T-helper 17 cell (primary cell): ENCODE data around the gene ERG. TPM values are rescaled to one million over a fixed set of nuclear protein-coding genes. Genes with fewer than 3 reads are reported as not detected.

Experiments
- ATAC-seq: fragments of 150-1000 bp; cut with Tn5 transposase; 2 replicates; pipeline ENCODE4 v1.10.0; 2021; ENCODE audit warnings: mild to moderate bottlenecking, moderate library complexity
- DNase-seq, 3 donors: peaks; one replicate each; pipeline versions ENCODE4 v3.0.0 to v3.0.0-alpha.2; 2020 to 2021
- H3K9me3 ChIP-seq: one replicate; pipeline ENCODE4 v1.7.0; 2013; ENCODE audit warnings: low read length, mild to moderate bottlenecking; ENCODE audit not compliant: control insufficient read depth, poor library complexity, severe bottlenecking
- H3K27ac Mint-ChIP-seq: one replicate; pipeline ENCODE4 v1.8.0; 2022; ENCODE audit warnings: mild to moderate bottlenecking, moderate library complexity, mixed read lengths
- H3K27me3 Mint-ChIP-seq: one replicate; pipeline ENCODE4 v1.8.0; 2022; ENCODE audit warnings: mixed read lengths
- H3K36me3 Mint-ChIP-seq: one replicate; pipeline ENCODE4 v1.8.0; 2022; ENCODE audit warnings: low read depth, mixed read lengths
- H3K4me1 Mint-ChIP-seq: one replicate; pipeline ENCODE4 v1.8.0; 2022; ENCODE audit warnings: mild to moderate bottlenecking, mixed read lengths
- H3K4me3 Mint-ChIP-seq: one replicate; pipeline ENCODE4 v1.8.0; 2022; ENCODE audit warnings: mild to moderate bottlenecking, moderate library complexity, mixed read lengths
- total RNA-seq, 4 donors: library from RNA in 2 of 4; stranded (reverse) in 2 of 4; gene quantifications; one replicate each; pipeline ENCODE4 v1.2.3 and lab custom pipeline; 2022 to 2026

ERG gene
- total RNA-seq, 2 donors from 2014 or later, result not detected

DNA sequence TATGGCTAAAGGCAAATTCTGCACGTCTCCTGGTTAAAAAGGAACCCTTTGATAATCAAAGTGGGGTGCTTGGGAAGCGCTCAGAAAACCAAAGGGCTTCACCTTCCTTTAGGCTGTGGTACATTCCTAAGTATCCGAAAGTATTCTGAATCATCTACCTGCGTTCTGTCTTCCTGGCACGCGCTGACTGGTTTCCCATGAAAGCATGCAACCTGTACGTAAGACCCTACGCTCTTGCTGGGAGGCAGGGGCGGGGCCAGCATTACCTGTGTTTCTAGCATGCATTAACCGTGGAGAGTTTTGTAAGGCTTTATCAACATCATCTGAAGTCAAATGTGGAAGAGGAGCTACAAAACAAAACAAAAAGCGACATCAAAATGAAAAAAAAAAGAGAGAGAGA lies 96.0 kb downstream of the ERG start:
- no peaks in the 10 kb centered on the region for H3K36me3 Mint-ChIP-seq
- no peak overlapping the region for H3K4me3 Mint-ChIP-seq
- DNase-seq (no peak), ATAC-seq (no peak)
- no peaks in the 10 kb centered on the region for H3K4me1 Mint-ChIP-seq
- H3K27ac Mint-ChIP-seq, result no peak overlapping the region
- H3K9me3 ChIP-seq, result no peaks in the 10 kb centered on the region
- H3K27me3 Mint-ChIP-seq, result peaks cover 12% of the 10 kb centered on the region

DNA sequence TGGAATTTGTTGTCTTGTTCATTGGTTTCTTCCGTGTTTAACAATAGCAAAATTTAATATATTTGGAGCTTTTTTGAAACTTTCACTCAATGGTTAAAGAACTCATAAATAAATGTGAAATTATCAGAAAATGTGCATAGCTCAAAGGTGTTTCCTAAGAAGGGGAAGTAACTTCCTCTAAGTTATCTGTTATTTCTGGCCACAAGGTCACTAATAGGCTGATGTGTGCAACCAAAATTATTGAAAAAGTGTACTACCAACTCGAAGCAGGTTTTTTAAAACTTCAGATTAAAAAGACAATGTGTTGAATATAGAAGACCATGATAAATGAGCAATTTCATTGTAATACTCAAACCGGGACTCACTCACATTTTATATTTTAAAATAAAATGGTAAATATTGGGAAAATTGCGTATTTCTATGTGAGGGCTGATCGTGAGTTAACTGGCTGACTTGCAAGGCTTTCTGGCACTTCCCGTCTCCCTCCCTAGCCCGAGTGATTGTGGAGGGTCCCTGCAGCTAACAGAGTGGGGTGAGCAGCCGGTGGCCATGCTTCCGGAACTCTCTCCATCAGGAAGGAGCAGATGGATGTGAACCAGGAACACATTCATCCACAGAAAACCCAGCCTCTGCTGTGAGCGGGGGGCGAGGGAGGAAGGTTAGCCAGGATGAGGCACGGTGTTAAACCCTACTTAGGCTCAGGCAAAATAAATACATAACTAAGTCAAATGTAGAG lies 96.9 kb downstream of the ERG start:
- DNase-seq (no peak), ATAC-seq (no peak)
- Mint-ChIP-seq H3K4me1 (no peaks in the 10 kb centered on the region), H3K27me3 (peaks cover 12% of the 10 kb centered on the region), H3K4me3 (no peak overlapping the region), H3K36me3 (no peaks in the 10 kb centered on the region), H3K27ac (no peak overlapping the region)
- H3K9me3 ChIP-seq, result no peaks in the 10 kb centered on the region

DNA sequence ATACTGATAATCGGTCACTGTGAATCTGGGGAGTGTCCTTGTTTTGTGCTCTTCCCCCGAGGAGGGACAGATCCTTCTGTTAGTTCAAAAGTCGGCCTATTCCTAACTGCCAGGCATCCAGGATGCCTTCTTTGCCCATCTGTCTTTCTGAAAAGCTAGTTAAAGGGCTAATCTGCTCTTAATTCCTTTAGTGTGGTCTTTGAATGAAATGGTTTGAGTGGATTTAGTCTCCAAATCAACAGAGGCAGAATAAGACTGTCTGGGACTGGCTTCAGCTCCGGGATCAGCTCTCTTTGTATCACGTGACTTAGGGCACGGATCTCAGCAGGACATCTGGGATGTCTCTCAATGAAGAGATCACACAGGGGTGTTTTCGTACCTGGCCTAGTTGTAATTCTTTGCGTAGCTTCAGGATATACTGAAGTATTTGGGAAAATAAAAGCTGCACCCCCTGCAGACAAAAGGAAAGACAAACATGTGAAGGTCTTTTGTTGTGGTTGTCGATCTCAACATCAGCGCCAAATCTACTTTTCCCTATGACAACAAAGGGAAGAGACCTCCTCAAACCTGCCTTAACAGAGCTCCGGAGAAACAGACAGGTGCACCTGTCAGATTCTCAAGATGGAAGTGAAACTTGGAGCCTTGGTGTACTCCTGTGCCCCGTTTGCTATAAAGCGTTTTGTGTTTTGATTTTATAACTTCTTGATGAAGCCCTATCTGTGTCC lies 97.9 kb downstream of the ERG start:
- H3K9me3 ChIP-seq, result no peaks in the 10 kb centered on the region
- Mint-ChIP-seq H3K27me3 (peaks cover 19% of the 10 kb centered on the region), H3K36me3 (no peaks in the 10 kb centered on the region), H3K4me1 (no peaks in the 10 kb centered on the region), H3K4me3 (no peak overlapping the region), H3K27ac (no peak overlapping the region)
- ATAC-seq (no peak), DNase-seq (no peak)

DNA sequence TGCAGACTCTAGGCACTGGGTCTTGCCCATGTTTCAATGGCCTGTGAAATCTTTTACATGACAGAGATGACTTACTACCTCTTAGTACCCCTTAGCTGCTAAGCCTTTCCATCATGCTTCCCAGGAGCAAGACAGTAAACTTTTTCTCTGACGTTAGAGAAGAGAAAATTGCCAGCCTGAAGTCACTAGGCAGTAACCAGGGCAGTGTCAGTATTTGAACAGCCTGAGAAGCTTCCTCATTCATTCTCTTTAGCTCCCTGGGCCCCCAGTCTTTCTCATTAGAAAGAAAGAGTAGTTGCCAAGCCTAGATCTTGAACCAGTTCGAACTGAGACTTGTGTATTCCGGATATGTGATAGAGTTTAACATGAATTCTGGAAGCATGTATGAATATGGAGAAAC lies 99.2 kb downstream of the ERG start:
- no peaks in the 10 kb centered on the region for H3K36me3 Mint-ChIP-seq
- no peaks in the 10 kb centered on the region for H3K9me3 ChIP-seq
- DNase-seq (no peak), ATAC-seq (no peak)
- no peak overlapping the region for H3K4me3 Mint-ChIP-seq
- H3K27ac Mint-ChIP-seq, result no peak overlapping the region
- peaks cover 25% of the 10 kb centered on the region for H3K27me3 Mint-ChIP-seq
- H3K4me1 Mint-ChIP-seq, result no peaks in the 10 kb centered on the region

DNA sequence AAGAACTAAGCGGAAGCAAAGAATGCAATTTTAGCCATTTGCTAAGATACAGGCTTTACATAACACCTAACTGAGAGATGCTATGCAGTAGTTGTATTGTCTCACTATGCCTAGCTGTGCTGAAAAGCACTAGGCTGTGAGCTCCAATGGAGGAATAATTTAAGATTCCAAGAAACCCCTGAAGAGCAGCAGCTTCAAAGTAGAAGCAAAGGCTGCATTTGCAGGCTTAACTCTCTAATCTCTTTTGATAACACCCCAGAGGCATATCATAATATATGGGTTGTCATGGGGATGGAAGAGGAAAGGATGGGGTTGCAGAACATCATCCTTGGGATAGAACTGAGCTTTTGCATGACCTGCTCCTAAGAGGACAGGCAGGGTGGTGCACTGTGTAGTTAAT lies 102.0 kb downstream of the ERG start:
- Mint-ChIP-seq H3K36me3 (no peaks in the 10 kb centered on the region), H3K27me3 (peaks cover 25% of the 10 kb centered on the region), H3K27ac (no peak overlapping the region), H3K4me1 (no peaks in the 10 kb centered on the region), H3K4me3 (no peak overlapping the region)
- ATAC-seq (no peak), DNase-seq (no peak)
- no peaks in the 10 kb centered on the region for H3K9me3 ChIP-seq

DNA sequence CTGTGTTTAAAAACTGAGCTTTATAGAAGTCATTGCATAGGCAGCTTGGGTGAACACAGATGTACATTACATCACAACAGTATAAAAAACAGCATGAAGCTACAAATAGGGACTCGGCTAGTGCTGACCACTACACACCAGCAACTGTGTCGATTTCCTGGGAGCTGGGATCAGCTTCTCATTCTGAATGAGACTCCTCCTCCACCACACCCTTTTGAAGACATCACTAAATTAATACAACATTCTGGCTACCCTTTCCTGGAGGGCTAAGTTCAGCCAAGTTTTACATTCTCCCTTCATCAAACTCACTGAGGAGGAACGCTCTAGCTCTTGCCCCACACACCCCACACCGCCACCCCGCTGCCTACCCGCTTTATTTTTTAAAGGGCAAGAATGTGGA lies 102.7 kb downstream of the ERG start:
- no peak overlapping the region for H3K4me3 Mint-ChIP-seq
- no peak for DNase-seq

DNA sequence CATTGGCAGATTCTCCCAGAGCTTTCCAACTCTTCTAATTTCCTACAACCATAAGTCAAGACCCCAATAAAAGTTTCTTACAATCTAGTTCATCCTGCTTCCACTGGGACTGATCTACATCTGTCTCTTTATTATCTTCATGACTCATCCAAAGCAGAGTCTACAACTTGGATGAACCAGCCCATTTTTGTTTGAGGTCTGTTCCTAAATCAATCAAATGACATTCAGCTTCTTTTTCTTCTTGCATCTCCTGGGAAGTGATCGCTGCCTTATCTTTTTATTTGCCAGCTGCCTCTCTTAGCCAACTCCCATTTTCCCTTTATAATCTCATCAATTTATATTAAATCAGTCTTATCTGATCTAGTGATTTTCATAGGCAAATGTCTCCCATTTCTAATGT lies 105.6 kb downstream of the ERG start:
- no peak overlapping the region for H3K27ac Mint-ChIP-seq
- DNase-seq, result no peak
- H3K4me1 Mint-ChIP-seq, result no peaks in the 10 kb centered on the region
- H3K36me3 Mint-ChIP-seq, result no peaks in the 10 kb centered on the region
- no peak overlapping the region for H3K4me3 Mint-ChIP-seq
- no peaks in the 10 kb centered on the region for H3K9me3 ChIP-seq
- peaks cover 36% of the 10 kb centered on the region for H3K27me3 Mint-ChIP-seq
- ATAC-seq, result no peak

More for the DNA sequence above, 102.7 kb downstream of the ERG start:
- Mint-ChIP-seq H3K36me3 (no peaks in the 10 kb centered on the region), H3K4me1 (no peaks in the 10 kb centered on the region), H3K27ac (no peak overlapping the region), H3K27me3 (peaks cover 25% of the 10 kb centered on the region)
- no peak for ATAC-seq
- H3K9me3 ChIP-seq, result no peaks in the 10 kb centered on the region

DNA sequence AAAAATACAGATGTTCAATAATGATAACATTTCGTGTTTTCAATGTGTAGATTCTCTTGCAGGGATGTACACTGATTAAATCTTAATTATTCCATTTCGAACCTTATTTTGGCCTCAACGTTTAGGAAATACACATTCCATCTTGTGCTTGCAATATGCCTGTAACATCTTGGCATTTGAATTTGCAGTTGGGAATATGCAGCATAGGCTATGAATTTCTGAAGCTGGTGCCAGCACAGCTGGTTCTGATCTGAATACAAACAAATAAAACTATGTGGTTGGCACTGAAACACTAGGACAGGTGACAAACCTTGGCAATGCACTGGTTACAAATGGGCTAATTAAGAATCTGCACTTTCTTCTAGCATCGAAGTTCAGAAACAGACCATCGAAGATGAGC lies 108.4 kb downstream of the ERG start:
- Mint-ChIP-seq H3K27ac (no peak overlapping the region), H3K4me3 (no peak overlapping the region), H3K36me3 (no peaks in the 10 kb centered on the region), H3K27me3 (peaks cover 30% of the 10 kb centered on the region), H3K4me1 (no peaks in the 10 kb centered on the region)
- no peaks in the 10 kb centered on the region for H3K9me3 ChIP-seq
- DNase-seq (no peak), ATAC-seq (no peak)

DNA sequence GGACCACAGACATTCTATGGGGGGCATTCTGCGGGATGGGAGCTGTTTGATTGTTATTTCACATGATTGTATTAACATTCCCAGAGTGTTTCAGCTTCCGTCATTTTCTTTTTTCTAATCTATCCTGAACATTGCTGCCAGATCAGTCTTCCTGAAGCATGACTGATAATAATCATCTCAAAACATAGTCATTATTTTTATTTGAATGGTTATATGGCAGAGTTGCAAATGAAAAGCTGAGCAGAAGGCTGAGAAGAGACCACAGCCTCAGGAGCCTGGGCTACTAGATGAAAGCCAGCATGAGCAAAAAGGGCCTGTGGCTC lies 109.0 kb downstream of the ERG start:
- no peak for ATAC-seq
- Mint-ChIP-seq H3K27me3 (peaks cover 28% of the 10 kb centered on the region), H3K4me3 (no peak overlapping the region), H3K4me1 (no peaks in the 10 kb centered on the region), H3K36me3 (no peaks in the 10 kb centered on the region), H3K27ac (no peak overlapping the region)
- DNase-seq, result no peak
- no peaks in the 10 kb centered on the region for H3K9me3 ChIP-seq

DNA sequence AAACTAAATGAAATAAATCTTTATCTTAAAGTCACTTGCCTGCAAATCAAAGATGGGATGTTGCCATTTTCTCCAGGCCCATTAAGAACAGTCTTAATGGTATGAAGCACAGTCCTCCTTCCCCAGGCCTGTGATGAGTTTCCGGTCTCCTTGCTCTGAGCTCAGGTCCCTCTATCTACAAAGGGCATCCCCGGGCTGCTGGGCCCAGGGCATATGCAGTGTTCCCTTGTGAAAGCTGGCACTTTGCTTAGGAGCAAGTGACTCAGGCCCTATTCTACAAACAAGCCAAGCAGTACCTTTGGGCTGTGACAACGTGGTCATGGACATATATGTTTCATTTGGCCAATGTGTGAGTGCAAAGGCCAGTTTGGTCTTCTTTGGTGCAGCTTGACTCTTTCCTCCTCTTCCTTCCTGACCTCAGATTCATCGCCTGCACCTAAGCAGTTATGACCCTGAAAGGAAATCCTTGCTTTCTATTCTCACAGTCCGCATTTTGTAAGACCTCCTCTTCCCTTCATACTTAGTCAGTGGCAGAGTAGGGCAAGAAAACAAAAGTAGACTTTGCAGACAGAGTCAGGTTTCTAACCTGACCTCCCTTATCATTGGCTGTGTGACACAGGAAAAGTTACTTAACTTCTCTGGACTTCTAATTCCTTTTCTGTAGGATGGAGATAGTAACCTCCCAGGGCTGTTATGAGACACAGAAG lies 109.5 kb downstream of the ERG start:
- no peaks in the 10 kb centered on the region for H3K9me3 ChIP-seq
- no peak overlapping the region for H3K27ac Mint-ChIP-seq
- H3K27me3 Mint-ChIP-seq, result peaks cover 30% of the 10 kb centered on the region
- DNase-seq (no peak), ATAC-seq (no peak)
- no peaks in the 10 kb centered on the region for H3K36me3 Mint-ChIP-seq
- H3K4me1 Mint-ChIP-seq, result no peaks in the 10 kb centered on the region
- no peak overlapping the region for H3K4me3 Mint-ChIP-seq

DNA sequence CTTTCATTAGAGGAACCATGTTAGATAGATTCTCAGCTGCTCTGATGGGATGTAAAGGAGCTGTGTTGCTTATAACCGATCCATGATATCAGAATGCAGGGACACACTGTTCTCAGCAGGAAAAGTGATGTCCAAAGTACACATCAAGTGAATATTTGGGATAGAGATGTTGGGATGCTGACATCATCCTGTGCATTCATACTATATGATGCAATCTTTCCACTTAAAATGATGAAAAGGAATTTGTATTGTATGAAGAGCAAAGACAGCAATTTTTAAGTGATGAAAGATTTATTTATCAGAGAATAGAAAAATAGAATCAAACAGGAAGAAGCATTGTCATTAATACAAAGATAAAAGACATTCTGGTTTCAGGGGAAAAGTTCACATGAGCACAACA lies 110.1 kb downstream of the ERG start:
- Mint-ChIP-seq H3K4me3 (no peak overlapping the region), H3K36me3 (no peaks in the 10 kb centered on the region), H3K27ac (no peak overlapping the region), H3K4me1 (no peaks in the 10 kb centered on the region), H3K27me3 (peaks cover 32% of the 10 kb centered on the region)
- ATAC-seq (no peak), DNase-seq (no peak)
- H3K9me3 ChIP-seq, result no peaks in the 10 kb centered on the region

DNA sequence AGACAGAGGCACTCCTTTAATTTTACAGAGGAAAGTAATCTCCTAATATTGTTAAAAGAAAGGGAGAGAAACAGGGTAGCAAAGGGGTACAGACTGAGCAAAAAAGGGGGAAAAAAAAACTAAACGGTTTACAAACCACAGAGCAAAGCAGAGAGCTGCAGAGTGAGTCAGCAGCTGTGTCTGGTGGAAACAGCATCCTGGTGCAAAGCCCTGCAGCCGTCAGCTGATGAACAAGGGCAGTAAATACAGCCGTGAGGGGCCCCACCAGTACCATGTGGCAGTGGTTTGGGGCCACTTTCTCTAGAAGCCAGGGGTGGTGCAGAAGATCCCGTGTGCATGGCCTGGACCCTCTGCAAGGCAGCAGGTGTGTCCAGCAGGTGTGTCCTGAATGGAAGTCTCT lies 111.3 kb downstream of the ERG start:
- no peaks in the 10 kb centered on the region for H3K4me1 Mint-ChIP-seq
- peaks cover 40% of the 10 kb centered on the region for H3K27me3 Mint-ChIP-seq
- no peak for ATAC-seq
- DNase-seq, result no peak
- no peaks in the 10 kb centered on the region for H3K36me3 Mint-ChIP-seq
- H3K27ac Mint-ChIP-seq, result no peak overlapping the region
- no peaks in the 10 kb centered on the region for H3K9me3 ChIP-seq
- H3K4me3 Mint-ChIP-seq, result no peak overlapping the region

DNA sequence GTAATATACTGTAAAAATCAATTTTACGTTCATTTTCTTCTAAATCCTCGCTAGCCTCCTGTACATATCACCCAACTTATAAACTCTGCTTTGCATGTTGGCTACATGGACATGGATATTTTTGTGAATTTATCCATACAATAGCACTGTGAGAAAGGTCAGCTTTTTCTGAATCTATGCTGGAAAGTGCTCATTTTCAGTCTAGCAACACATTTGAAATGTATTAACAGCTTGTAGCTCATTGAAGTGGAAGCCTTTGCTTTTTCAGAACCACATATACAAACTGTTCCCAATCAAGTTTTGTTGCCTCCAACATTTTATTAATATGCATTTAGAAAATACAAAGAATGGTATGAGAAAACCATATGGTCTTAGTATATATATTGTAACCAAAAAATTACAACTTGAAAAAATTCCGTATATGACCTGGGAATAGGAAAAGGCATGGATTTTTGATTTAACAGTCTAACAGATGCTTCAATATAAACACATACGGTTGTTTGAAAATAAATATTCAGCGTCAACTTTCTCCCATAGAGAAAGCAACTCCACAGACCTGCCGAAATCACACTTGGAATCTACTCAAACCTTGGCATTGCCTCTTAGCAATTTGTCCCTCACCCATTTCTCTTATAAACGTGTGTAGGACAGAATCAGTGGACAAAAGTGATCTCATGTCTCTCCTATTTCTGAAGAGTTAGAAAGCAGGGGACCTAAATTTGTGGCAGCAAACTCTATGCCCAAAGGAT lies 112.7 kb downstream of the ERG start:
- no peak overlapping the region for H3K4me3 Mint-ChIP-seq
- peaks cover 45% of the 10 kb centered on the region for H3K27me3 Mint-ChIP-seq
- H3K4me1 Mint-ChIP-seq, result no peaks in the 10 kb centered on the region
- DNase-seq (no peak), ATAC-seq (no peak)
- no peaks in the 10 kb centered on the region for H3K9me3 ChIP-seq
- H3K27ac Mint-ChIP-seq, result no peak overlapping the region
- no peaks in the 10 kb centered on the region for H3K36me3 Mint-ChIP-seq
